GM19025 (cell line): ENCODE measurements around the gene CX3CL1.

Experiments
- ATAC-seq: cut with Tn5 transposase; IDR thresholded peaks from one replicate; pipeline ENCODE4 v1.9.1; 2021; ENCODE audit warnings: mild to moderate bottlenecking, low read depth, moderate library complexity; ENCODE audit not compliant: unreplicated experiment

The CX3CL1 gene

DNA sequence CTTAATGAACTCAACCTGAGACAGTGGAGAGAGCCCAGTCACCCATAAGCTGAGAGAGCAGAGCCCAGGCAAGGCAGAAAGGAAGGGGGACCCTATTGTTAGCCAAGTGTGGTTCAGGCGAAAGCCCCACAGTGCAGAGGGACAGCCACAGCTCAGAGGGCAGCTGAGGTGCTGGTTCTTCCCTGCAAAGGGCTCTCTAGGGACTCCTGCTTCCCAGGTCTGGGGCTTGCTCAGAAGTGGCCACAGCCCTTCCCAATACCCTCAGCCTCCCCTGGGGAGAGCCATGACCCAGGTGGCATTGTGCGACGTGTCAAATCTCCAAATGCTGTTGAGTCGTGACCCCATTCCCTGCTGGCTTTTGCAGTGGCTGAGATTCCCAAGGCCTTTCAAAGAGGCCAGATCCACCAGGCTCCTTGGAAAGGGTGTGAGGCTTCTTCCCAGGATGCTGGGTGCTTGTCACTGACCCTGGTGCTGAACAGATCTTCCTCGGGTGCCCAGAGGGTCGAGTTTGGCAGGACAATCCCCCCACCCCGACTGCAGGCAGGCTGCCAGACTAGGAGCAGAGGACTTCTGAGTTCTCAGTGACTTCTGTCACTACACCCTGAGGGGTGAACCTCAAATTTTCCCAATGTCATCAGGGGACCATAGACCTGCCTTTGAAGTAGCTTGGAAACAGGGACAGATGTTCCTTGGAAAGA, 29.8 kb downstream of the CX3CL1 start:
- ATAC-seq, result no peak

DNA sequence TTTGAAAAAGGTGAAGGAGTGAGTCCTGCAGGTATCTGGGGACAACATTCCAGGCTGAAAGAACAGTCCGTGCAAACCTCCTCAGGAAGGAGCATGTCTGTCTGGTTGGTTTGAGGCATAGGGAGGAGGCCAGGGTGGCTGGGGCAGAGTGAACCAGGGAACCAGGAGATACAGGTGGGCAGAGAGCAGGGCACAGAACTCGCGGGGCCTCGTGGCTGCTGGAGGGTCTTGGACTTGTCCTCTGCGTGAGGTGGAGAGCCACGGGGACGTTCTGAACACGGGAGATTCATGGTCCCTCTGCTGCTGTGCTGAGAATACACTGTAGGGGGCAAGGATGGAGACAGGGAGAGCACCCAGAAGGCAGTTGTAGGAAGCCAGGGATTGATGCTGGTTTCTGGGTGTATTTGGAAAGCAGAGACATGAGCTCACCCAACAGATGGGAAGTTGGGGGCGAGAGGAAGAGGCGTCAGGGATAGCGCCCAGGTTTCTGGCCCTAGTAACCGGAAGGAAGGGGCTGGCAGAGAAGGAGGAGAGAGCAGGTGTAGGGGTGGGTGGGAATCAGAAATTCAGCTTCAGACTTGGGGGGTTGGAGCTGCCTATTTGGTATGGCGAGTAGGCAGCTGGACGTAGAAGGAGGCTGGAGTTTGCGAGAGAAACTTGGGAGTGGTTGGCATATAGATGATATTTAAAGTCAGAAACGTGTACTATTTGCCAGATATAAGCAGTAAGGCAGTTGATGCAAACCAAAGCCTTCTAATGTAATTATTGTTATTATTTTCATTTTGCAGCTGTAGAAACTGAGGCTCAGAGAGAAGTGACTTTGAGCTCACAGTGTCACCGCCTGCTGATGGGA, 31.9 kb downstream of the CX3CL1 start, which contains the start of gene CCL17:
Gene CCL17, plus strand, starts transcription at position 803 of the 853 bp plus-strand sequence. CDS start 9,166 bp downstream, outside the sequence.
- no peak for ATAC-seq

DNA sequence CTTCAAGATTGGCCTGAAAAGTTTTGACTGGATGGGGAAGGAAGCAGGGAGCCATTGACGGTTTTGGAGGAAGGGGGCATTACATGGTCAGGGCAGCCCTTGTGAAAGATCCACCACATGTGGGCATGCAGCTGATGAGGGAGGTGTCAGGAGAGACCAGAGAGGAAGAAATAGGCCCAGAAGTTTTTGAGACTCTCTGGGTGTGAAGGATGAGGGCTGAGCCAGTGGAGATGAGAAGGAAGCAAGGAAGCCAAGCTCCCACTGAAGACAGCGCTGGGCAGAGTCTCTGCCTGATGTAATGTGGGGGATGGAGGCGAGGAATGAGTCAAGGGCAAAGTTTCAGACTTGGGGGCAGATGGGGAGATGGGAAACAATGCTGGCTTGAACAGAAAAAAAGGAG, 32.8 kb downstream of the CX3CL1 start:
- ATAC-seq, result no peak

DNA sequence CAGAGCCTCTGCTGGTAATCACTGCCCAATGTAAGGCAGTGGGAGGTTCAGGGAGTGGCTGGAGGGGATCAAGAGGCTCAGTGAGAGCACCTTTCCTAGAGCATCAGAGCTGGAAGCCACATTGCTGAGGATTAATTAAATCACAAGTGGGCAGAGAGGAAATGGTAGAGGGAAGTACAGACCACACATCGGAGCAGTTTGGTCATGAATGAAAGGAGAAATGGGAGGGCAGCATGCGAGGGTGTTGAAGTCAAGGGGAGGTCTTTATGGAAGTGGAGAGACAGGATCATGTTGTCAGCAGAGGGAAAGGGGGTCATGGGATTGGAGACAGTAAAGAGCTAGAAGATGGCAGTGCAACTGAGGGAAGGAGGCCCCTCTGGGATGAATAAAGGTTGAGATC, 34.6 kb downstream of the CX3CL1 start:
- no peak for ATAC-seq

GRCh38 chr16:57407521-57408353, 35.4 kb downstream of the CX3CL1 start:
- ATAC-seq, result no peak

GRCh38 chr16:57409065-57409464, 36.8 kb downstream of the CX3CL1 start:
- no peak for ATAC-seq

DNA sequence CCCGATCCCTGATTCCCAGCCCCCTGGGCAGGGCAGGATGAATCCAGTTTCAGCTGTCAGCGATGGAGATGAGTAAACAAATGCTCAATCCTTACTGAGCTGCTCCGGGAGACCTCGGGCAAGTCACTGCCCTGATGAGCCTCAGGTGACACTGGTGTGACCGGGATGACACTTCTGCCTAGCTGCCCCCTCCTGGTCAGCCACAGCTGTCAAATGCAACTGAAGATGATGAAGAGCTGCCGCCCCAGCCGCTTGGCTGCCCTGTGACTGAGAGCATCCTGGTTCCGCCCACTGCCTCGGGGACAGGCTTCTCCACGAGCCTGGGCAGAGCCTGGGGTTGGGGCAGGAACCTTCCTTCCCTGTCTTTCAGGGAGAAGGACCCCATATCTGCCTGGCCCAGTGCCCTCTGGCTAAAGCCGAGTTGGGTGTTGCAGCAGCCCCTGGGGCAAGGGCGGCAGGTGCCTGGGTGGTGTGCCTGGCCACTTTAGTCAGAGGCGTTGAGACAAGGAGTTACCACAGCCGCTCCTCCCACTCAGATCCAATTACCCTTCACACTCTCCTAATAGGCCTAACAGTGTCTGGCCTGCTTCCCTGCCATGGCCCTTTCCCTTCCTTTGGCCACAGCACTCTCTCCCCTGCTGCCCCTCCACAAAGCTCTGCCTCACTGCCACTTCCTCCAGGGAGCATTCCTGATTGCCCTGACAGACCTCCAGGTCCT, 37.7 kb downstream of the CX3CL1 start:
- ATAC-seq, result no peak

- ATAC-seq, result no peak
Observed at GRCh38 chr16:57411362-57411976, 39.2 kb downstream of the CX3CL1 start.

DNA sequence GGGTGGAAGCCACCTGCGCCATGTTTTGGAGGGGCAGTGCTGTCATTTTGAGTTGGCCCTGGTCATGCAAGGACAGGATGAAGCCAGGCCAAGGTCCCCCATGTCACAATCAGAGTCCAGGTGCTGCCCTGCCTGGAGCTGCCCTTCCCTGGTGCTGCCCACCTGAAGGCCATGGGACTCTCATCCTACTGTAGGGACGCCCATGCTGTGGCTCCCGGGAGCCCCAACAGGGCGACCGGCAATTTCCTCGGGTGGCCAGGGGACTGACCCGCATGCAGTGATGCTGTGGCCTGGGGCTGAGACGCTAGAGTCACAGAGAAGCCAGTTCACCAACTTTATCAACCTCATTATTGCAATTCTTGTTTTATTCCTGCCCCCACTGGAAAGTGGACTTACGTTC, 40.3 kb downstream of the CX3CL1 start:
- no peak for ATAC-seq

DNA sequence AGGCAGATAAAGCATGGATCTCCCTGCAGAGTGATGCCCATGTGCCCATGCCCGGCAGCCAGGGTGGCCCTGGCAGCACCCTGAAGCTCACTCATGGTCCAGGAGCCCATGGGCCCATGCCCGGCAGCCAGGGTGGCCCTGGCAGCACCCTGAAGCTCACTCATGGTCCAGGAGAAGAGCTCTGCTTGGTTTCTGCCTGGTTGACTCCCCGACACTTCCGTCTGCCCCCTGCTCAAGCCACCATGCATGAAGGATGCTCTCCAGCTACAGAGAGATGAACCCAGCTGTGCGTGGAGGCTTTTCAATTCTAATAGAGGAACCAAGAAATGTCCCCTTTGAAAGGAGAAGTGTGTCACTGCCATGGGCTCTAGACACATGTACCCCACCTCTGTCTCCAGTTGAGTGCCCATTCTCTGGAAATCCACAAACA, 41.0 kb downstream of the CX3CL1 start:
- no peak for ATAC-seq

GRCh38 chr16:57413733-57414132, 41.4 kb downstream of the CX3CL1 start:
- ATAC-seq, result no peak

DNA sequence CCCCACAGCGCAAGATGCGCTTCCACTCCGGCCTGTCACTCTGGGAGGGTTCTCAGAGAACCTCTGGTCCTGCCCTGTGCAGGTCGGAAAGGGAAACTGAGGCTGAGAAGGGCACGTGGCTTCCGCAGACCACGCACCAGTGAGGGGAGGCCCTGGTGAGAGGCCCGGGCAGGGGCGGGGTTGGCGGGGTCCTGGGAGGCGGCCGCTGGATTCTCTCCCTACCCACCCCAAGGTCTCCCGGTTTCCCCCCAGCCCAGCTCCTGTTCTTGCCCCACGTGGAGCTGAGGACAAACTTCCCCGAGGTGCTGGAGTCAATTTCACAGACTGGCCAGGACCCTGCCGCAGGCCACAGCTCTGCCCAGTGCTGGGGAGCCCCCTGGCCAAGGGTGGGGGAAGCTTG, 43.8 kb downstream of the CX3CL1 start:
- no peak for ATAC-seq

GRCh38 chr16:57419506-57419905, 47.2 kb downstream of the CX3CL1 start:
- no peak for ATAC-seq

DNA sequence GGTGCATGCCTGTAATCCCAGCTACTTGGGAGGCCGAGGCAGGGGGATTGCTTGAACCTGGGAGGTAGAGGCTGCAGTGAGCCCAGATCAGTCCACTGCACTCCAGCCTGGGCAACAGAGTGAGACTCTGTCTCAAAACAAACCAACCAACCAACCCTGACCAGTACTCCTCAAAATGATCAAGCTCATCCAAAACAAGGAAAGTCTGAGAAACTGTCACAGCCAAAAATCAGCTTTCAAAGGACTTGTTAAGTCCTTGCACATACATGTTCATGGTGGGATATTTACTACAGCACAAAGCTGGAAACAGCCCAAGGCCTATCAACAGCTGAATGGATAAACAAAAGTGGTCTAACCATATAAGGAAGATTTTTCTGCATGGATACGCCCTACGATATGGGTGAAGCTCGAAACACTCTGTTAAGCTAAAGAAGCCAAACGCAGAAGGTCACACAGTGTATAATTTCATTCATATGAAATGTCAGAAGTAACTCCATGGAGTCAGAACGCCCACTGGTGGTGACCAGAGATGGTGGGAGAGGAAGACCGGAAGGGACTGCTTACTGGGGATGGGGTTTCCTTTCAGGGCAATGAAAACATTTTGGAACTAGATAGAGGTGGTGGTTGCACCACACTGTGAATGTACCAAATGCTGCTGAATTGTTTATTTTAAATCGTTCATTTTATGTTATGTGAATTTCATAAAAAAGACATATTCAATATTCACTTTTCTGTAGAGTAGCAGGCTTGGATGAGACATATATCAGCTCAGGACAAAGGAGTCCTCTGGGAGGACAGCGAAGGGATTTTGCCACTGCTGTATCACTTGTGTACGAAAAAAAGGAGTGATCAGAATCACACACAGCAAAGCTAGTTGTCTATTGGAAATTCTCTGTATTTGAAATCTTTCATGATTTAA, 50.0 kb downstream of the CX3CL1 start:
- ATAC-seq, result no peak

- ATAC-seq, result no peak
Observed at GRCh38 chr16:57423152-57423551, 50.9 kb downstream of the CX3CL1 start.

GRCh38 chr16:57424583-57424982, 52.3 kb downstream of the CX3CL1 start:
- ATAC-seq, result no peak

- ATAC-seq, result no peak
Observed at GRCh38 chr16:57426356-57426755, 54.1 kb downstream of the CX3CL1 start.

DNA sequence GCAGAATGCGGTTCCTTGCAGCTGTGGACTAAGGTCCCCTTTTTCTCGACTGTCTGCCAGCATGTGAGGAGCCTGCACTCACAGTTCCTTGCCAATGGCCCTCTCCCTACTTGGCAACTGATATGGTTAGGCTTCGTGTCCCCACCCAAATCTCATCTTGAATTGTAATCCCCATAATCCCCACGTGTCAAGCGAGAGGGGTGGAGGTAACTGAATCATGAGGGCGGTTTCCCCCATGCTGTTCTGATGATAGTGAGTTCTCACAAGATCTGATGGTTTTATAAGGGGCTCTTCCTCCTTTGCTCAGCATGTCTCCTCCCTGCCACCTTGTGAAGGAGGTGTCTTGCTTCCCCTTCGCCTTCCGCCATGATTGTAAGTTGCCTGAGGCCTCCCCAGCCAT, 55.0 kb downstream of the CX3CL1 start:
- ATAC-seq, result no peak

DNA sequence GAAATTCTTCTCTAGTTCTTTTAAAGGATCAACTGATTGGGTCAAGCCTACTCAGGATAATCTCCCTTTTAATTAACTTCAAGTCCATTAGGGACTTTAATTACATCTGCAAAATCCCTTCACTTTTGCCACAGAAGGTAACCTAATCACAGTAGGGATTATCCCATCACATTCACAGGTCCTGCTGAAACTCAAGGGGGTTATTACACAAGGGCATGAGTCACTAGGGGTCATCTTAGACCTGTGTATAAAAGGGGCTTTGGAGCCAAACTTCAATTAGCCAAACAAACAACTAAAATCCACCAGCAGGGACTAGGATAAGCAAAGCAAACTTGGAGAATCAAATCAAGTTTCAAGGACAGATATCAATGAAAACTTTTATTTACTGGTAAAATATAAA, 55.5 kb downstream of the CX3CL1 start:
- ATAC-seq, result no peak
